ENCODE results near the gene TBC1D2.

Gene TBC1D2

GRCh38 chr9:98206754-98207153, 48.7 kb downstream of the TBC1D2 start:
- H2AFZ ChIP-seq (ENCODE audit: low read length, unreplicated experiment), result no peak overlapping the region
- no peak overlapping the region for H3K4me3 ChIP-seq (ENCODE audit: low read depth, low read length)
- no peak overlapping the region for H3K27ac ChIP-seq (ENCODE audit: low read depth, low read length)
- no peaks in the 10 kb centered on the region for H3K79me2 ChIP-seq (ENCODE audit: control insufficient read depth, insufficient read depth, low read length, unreplicated experiment)
- peaks cover 4% of the 10 kb centered on the region; the same call in 1 of the 2 replicates for H3K36me3 ChIP-seq (ENCODE audit: insufficient read depth, low read length)
- H3K4me1 ChIP-seq (ENCODE audit: control insufficient read depth, insufficient read depth, low read length, unreplicated experiment), result peaks cover 6% of the 10 kb centered on the region
- H3K27me3 ChIP-seq (ENCODE audit: insufficient read depth, low read length), result no peaks in the 10 kb centered on the region

DNA sequence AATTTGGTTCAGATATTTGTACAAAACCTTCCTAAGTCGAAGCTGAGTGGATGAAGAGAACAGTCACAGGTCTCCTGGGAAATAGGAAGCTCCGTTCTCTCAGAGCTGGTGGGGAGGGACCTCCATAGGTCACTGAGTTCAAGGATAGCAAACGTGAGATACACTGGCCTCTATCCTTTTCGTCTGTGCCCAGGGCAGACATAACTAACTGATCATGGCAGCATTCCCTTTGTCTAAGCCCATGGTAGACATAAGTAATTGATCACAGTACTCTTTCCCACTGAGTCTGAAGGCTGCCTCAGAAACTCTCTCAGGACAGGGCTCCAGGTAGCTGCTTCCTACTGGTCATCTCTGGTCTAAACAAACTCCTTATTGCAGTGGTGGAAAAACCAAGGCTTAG, 50.8 kb downstream of the TBC1D2 start:
- Histone ChIP-seq H3K4me3 (ENCODE audit: low read depth, low read length) (no peak overlapping the region), H3K27me3 (ENCODE audit: insufficient read depth, low read length) (no peaks in the 10 kb centered on the region), H3K79me2 (ENCODE audit: control insufficient read depth, insufficient read depth, low read length, unreplicated experiment) (no peaks in the 10 kb centered on the region), H3K4me1 (ENCODE audit: control insufficient read depth, insufficient read depth, low read length, unreplicated experiment) (peaks cover 6% of the 10 kb centered on the region), H3K27ac (ENCODE audit: low read depth, low read length) (no peak overlapping the region), H3K36me3 (ENCODE audit: insufficient read depth, low read length) (peaks cover 5% of the 10 kb centered on the region; the same call in 1 of the 2 replicates), H2AFZ (ENCODE audit: low read length, unreplicated experiment) (no peak overlapping the region)

- no peaks in the 10 kb centered on the region for H3K79me2 ChIP-seq (ENCODE audit: control insufficient read depth, insufficient read depth, low read length, unreplicated experiment)
- H3K36me3 ChIP-seq (ENCODE audit: insufficient read depth, low read length), result peaks cover 11% of the 10 kb centered on the region; the same call in 1 of the 2 replicates
- peaks cover 6% of the 10 kb centered on the region for H3K4me1 ChIP-seq (ENCODE audit: control insufficient read depth, insufficient read depth, low read length, unreplicated experiment)
- H3K27me3 ChIP-seq (ENCODE audit: insufficient read depth, low read length), result no peaks in the 10 kb centered on the region
- H3K27ac ChIP-seq (ENCODE audit: low read depth, low read length), result no peak overlapping the region
- no peak overlapping the region for H3K4me3 ChIP-seq (ENCODE audit: low read depth, low read length)
- H2AFZ ChIP-seq (ENCODE audit: low read length, unreplicated experiment), result no peak overlapping the region
Measured at GRCh38 chr9:98203153-98203552, 52.3 kb downstream of the TBC1D2 start.

- Histone ChIP-seq H2AFZ (ENCODE audit: low read length, unreplicated experiment) (no peak overlapping the region), H3K4me1 (ENCODE audit: control insufficient read depth, insufficient read depth, low read length, unreplicated experiment) (peaks cover 6% of the 10 kb centered on the region), H3K27me3 (ENCODE audit: insufficient read depth, low read length) (no peaks in the 10 kb centered on the region), H3K4me3 (ENCODE audit: low read depth, low read length) (no peak overlapping the region), H3K27ac (ENCODE audit: low read depth, low read length) (no peak overlapping the region), H3K79me2 (ENCODE audit: control insufficient read depth, insufficient read depth, low read length, unreplicated experiment) (no peaks in the 10 kb centered on the region), H3K36me3 (ENCODE audit: insufficient read depth, low read length) (peaks cover 11% of the 10 kb centered on the region; the same call in 1 of the 2 replicates)
Measured at GRCh38 chr9:98202252-98202651, 53.2 kb downstream of the TBC1D2 start.

- peaks cover 6% of the 10 kb centered on the region for H3K4me1 ChIP-seq (ENCODE audit: control insufficient read depth, insufficient read depth, low read length, unreplicated experiment)
- H2AFZ ChIP-seq (ENCODE audit: low read length, unreplicated experiment), result no peak overlapping the region
- H3K27me3 ChIP-seq (ENCODE audit: insufficient read depth, low read length), result no peaks in the 10 kb centered on the region
- peaks cover 11% of the 10 kb centered on the region; the same call in 1 of the 2 replicates for H3K36me3 ChIP-seq (ENCODE audit: insufficient read depth, low read length)
- no peaks in the 10 kb centered on the region for H3K79me2 ChIP-seq (ENCODE audit: control insufficient read depth, insufficient read depth, low read length, unreplicated experiment)
- no peak overlapping the region for H3K27ac ChIP-seq (ENCODE audit: low read depth, low read length)
- no peak overlapping the region for H3K4me3 ChIP-seq (ENCODE audit: low read depth, low read length)
Measured at GRCh38 chr9:98201749-98202148, 53.7 kb downstream of the TBC1D2 start.

DNA sequence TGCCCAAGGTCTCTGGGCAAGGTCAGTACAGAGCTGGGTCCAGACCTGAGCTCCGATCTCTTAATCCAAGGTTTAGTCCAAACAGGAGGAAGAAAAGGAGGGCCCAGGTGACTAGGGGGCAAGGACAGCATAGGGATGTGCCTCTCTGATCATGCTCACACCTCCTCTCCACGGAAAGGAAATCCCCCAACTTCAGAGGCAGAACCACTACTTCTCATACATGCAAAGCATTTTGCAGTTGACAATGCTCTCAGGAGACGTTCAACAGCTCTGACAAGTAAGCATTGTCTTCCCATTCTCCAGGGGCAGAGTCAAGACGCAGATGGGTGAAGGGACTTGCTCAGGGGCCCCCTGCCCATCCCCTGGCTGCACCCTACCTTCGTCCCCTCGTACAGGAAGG, 54.3 kb downstream of the TBC1D2 start:
- Histone ChIP-seq H3K79me2 (ENCODE audit: control insufficient read depth, insufficient read depth, low read length, unreplicated experiment) (no peaks in the 10 kb centered on the region), H3K27me3 (ENCODE audit: insufficient read depth, low read length) (no peaks in the 10 kb centered on the region), H3K4me3 (ENCODE audit: low read depth, low read length) (no peak overlapping the region), H3K36me3 (ENCODE audit: insufficient read depth, low read length) (peaks cover 11% of the 10 kb centered on the region; the same call in 1 of the 2 replicates), H2AFZ (ENCODE audit: low read length, unreplicated experiment) (no peak overlapping the region), H3K27ac (ENCODE audit: low read depth, low read length) (no peak overlapping the region), H3K4me1 (ENCODE audit: control insufficient read depth, insufficient read depth, low read length, unreplicated experiment) (peaks cover 3% of the 10 kb centered on the region)

DNA sequence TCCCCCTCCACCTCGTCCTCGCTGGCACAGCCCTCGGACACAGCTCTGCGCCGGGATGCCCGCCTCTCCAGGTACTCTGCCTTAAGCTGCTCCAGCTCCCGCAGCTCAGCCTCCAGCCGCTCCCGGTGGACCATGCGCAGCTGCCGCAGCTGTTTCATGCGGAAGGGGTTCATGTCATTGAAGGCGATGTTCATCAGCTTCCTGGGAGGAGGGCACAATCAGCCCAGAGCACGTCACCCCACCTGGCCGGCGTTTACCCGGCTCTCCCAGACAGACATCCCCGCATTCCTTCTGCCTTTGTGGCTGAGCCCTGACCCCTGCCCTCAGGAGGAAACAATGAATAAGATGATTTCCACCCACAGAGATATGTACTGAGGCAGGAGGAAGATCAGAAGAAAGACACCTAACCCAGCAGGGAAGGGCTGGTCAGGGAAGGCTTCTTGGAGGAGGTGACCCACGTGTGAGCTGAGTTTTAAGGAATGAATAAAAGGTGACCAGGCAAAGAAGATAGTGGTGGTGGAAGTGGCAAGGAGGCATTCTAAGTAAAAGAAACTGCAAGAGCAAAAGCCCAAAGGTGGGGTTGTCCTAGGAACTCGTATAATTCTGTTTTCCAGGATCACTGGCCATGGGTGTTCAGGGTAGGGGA, 55.9 kb downstream of the TBC1D2 start:
- H3K79me2 ChIP-seq (ENCODE audit: control insufficient read depth, insufficient read depth, low read length, unreplicated experiment), result no peaks in the 10 kb centered on the region
- no peaks in the 10 kb centered on the region for H3K4me1 ChIP-seq (ENCODE audit: control insufficient read depth, insufficient read depth, low read length, unreplicated experiment)
- no peak overlapping the region for H3K4me3 ChIP-seq (ENCODE audit: low read depth, low read length)
- H3K27me3 ChIP-seq (ENCODE audit: insufficient read depth, low read length), result no peaks in the 10 kb centered on the region
- H3K27ac ChIP-seq (ENCODE audit: low read depth, low read length), result no peak overlapping the region
- H3K36me3 ChIP-seq (ENCODE audit: insufficient read depth, low read length), result peaks cover 11% of the 10 kb centered on the region; the same call in 1 of the 2 replicates
- H2AFZ ChIP-seq (ENCODE audit: low read length, unreplicated experiment), result no peak overlapping the region

GRCh38 chr9:98195671-98196070, 59.8 kb downstream of the TBC1D2 start:
- H3K4me1 ChIP-seq (ENCODE audit: control insufficient read depth, insufficient read depth, low read length, unreplicated experiment), result no peaks in the 10 kb centered on the region
- no peaks in the 10 kb centered on the region for H3K79me2 ChIP-seq (ENCODE audit: control insufficient read depth, insufficient read depth, low read length, unreplicated experiment)
- no peak overlapping the region for H2AFZ ChIP-seq (ENCODE audit: low read length, unreplicated experiment)
- H3K36me3 ChIP-seq (ENCODE audit: insufficient read depth, low read length), result peaks cover 7% of the 10 kb centered on the region; the same call in 1 of the 2 replicates
- no peaks in the 10 kb centered on the region for H3K27me3 ChIP-seq (ENCODE audit: insufficient read depth, low read length)
- H3K27ac ChIP-seq (ENCODE audit: low read depth, low read length), result no peak overlapping the region
- no peak overlapping the region for H3K4me3 ChIP-seq (ENCODE audit: low read depth, low read length)

DNA sequence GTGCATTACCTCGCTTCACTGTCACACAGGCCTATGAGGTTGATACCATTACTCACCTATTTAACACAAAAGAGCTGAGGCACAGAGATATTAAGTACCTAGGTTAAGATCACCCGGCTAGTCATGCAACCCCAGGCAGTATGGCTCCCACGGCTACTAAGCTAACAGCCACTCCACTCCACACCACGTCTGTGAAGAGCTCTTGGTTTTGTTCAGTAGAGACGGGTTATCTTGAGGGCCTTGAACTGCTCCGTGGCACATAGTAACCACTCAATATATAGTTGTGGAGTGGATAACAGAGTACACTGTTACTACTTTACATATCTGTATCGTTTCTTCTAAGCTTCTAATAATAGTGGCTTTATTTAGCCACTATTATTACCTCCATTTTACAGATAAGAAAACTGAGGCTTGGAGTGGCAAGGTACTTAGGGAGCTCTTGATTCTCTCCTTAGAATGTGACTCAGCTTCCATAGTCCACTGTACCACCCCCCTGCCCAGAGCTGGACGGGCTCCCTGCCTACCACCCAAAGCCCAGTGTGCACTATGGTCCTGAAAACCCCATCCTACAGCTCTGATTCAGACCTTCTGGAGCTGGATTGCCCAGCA, 62.0 kb downstream of the TBC1D2 start:
- Histone ChIP-seq H3K4me3 (ENCODE audit: low read depth, low read length) (peak overlapping the region; percentile 90), H3K36me3 (ENCODE audit: insufficient read depth, low read length) (no peaks in the 10 kb centered on the region), H3K27me3 (ENCODE audit: insufficient read depth, low read length) (no peaks in the 10 kb centered on the region), H3K79me2 (ENCODE audit: control insufficient read depth, insufficient read depth, low read length, unreplicated experiment) (no peaks in the 10 kb centered on the region), H2AFZ (ENCODE audit: low read length, unreplicated experiment) (peak overlapping the region; percentile 14), H3K4me1 (ENCODE audit: control insufficient read depth, insufficient read depth, low read length, unreplicated experiment) (no peaks in the 10 kb centered on the region), H3K27ac (ENCODE audit: low read depth, low read length) (no peak overlapping the region)

DNA sequence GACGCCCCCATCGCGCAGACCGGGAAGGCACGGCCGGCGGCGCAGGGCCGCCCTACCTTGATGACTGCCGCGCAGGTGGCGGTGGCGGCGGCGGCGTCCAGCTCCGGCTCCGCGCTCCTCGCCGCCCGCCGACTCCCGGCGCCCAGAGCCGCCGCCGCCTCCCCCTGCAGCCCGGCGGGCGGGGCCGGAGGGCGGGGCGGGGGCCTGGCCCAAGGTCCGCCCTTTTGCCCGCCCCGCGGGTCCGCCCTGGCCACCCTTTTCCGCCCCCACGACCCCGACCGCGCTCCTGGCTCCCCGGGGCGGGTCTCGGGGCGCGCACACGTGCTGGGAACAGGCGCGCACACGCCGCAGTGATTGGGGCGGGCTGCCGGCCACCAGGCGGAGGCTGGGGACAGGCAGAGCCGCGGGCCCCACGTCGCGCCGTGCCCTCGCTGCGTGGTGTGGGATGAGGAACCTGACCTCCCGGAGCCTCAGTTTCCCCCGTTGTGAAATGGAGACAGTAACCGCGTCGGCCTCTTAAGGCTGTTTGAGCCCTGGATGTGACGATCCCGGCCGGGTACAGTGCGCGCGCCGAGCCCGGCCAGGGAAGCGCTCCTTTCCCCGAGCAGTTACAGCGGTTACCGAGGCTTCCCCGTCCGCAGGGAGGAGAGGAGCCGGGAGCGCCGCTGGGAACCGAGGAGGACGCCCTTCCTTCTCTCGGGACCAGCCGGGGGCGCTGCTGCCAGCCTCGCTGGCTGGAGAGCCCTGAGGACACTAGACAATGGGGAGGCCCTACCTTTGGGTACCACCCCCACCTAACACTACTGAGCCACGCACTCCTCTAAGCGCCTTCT, 62.7 kb downstream of the TBC1D2 start, which contains the start of gene CORO2A:
Gene CORO2A, minus strand, starts transcription at position 135 of the 833 bp plus-strand sequence. CDS start 34,977 bp downstream, outside the sequence.
- no peaks in the 10 kb centered on the region for H3K27me3 ChIP-seq (ENCODE audit: insufficient read depth, low read length)
- H3K4me1 ChIP-seq (ENCODE audit: control insufficient read depth, insufficient read depth, low read length, unreplicated experiment), result no peaks in the 10 kb centered on the region
- peak within 1 kb of the TSS; percentile 90 for H3K4me3 ChIP-seq (ENCODE audit: low read depth, low read length)
- H2AFZ ChIP-seq (ENCODE audit: low read length, unreplicated experiment), result peak within 1 kb of the TSS; percentile 64
- H3K79me2 ChIP-seq (ENCODE audit: control insufficient read depth, insufficient read depth, low read length, unreplicated experiment), result no peaks in the 10 kb centered on the region
- H3K36me3 ChIP-seq (ENCODE audit: insufficient read depth, low read length), result no peaks in the 10 kb centered on the region
- H3K27ac ChIP-seq (ENCODE audit: low read depth, low read length), result no peak within 1 kb of the TSS; the same call in 1 of the 2 replicates
